ENCODE results near the gene ERC1.

ERC1 gene

DNA sequence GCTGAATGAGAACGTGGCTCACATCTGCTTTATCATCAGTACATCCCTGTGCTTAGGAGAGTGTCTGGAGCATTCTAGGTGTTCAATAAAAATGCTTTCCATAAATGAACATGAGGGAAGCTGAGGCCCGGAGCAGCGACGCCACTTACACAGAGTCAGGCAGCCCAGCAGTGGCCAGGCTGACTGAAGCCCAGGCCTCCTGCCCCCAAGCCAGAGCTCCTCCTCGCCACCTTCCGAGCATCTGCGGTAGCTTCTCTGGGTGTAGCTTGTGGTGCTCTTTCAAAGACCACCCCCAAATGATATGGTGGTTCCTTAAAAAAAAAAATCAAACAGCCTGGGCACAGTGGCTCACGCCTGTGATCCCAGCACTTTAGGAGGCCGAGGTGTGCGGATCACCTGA, 514.6 kb downstream of the ERC1 start:
- DNase-seq (ENCODE audit: low read depth, low spot score), result no peak

DNA sequence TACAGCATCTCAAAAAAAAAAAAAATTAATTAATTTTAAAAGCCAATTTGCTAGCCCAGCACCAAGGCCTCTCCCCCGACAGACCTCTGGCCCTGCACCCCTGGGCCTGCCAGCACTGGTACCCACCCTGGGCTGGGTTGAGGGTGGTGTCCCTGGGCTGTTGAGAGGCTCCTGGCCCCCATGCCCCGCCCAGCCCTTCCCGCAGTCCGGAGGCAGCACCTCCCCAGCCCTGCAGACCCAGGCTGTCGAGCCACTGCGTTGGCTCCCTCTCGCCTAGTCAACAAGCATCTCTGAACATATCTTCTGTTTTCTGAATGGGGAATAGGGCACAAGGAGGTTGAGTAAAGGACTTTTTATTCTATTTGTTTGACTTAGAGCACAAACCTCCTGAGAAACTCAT, 516.3 kb downstream of the ERC1 start:
- no peak for DNase-seq (ENCODE audit: low read depth, low spot score)

DNA sequence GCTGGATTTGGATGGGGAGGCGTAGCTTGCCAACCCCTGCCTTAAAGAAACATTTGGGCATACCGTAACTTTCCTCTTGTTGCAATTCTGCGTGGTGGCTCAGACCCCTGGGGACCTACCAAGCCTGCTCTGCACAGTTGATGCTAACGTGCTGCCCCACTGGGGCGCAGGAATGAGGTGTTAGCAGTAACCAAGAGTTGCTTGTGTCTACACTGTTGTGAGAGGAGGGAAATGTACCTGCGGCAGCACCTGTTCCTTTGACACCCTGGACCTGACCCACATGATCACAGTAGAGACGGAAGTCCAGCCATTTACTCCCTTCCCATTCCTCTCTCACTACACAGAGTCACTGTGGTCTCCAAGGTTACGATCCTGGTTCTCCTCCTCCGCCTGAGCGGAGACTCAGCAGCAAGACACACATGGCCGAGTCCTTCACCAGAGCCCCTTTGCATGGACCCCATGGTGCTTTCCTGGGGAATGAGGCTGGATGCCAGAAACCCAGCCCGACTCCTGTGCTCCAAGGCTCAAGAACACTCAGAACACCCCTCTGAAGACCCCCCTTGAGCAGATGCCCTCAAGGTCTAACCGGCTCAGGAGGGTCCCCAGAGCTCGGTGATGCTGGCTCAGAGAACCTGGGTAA, 518.5 kb downstream of the ERC1 start:
- no peak for DNase-seq (ENCODE audit: low read depth, low spot score)

DNA sequence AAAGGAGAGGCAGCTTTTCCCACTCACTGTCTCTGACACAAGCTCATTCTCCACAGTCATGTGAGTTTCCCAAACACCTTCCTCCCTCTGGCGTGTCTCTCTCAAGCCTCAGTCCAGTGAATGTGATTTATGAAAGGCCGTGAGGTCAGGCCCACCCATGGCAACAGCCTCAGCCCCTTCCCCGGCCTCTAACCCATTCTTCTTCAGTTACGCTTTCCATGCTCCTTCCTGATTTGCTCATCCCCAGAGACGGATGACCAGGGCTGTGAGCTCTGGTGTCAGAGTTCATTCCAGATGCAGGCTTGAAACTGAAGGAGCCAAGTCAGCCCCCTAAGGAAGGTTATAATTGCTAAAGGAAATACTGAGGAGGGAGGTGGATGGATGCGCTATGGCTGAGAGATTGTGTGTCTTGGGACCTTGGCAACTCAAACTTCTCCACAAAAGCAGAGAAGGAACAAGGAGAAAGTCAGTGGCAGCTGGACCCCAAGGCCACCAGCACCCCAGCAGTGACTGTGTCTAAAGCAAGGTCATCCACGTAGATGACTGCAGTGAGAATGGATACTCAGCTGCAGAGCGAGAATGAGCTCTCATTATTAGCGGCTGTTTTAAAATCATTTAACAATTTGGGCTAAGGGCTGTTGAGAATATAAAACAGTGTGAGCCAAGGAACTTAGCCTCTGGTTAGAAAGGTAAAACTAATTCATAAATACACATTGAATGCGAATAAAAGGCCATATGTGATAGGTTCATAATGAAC, 519.2 kb downstream of the ERC1 start:
- DNase-seq (ENCODE audit: low read depth, low spot score), result no peak

- no peak for DNase-seq (ENCODE audit: low read depth, low spot score)
Measured at GRCh38 chr12:1515010-1515409, 524.0 kb downstream of the ERC1 start.

- DNase-seq (ENCODE audit: low read depth, low spot score), result no peak
Measured at GRCh38 chr12:1515428-1515827, 524.4 kb downstream of the ERC1 start.

DNA sequence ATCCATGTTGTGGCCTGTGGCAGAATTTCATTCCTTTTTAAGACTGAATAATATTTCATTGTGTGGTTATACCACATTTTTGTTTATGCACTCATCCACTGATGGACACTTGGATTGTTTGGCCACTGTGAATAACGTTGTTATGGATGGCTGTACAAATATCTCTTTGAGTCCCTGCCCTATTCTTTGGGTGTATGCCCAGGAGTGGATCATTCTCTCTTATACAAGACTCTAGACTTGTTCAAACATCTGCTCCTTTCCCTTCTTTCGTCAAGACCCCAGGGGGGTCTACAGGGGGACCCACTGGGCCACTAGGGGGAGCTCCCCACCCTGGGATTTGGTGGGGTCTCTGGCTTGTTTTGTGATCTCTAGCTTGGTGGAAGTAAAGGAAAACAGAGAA, 526.0 kb downstream of the ERC1 start:
- DNase-seq (ENCODE audit: low read depth, low spot score), result no peak

GRCh38 chr12:1517734-1518525, 526.9 kb downstream of the ERC1 start:
- DNase-seq (ENCODE audit: low read depth, low spot score), result no peak

DNA sequence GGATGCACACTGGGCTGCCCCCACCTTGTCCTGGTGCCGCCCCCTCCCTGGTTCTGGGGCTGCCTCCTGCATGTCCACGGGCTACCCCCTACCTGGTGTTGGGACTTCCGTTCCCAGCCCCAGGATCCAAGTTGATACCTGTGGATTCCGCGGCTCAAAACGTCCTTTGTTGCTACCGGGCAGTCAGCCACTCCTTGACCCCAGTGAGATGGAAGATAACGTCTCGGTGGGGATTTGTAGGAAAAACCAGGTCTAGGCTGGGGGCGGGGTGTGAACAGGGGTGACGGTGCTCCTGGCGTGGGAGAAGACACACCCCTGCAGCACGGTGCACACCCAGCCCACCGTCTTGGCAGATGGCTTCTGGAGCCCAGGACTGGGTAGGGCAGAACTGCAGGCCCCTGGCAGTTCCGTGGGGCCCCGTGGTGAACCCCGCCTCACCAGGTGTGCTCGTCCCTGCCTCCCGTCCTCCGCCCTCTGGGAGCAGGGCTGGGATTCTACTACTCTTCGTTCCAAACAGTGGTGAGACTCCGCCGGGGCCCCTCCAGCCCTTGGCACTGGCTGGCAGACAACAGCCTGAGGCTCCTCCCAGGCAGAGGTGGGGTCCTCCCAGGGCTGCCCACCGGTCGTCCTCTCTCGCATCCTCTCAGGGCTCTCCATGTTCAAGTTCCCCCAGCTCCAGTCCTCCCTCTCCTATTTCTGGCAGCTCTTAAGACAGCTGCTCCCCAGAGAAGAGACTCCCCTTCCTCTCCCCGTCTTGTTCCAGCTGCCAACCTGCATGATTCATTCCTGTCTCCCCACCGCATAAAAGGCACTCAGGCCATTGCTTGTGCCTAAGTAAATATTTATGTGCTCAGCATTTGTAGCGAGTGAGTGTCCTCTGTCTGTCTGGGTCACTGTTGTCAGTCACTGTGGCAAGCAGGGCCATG, 527.8 kb downstream of the ERC1 start:
- DNase-seq (ENCODE audit: low read depth, low spot score), result no peak

GRCh38 chr12:1519642-1520041, 528.6 kb downstream of the ERC1 start:
- no peak for DNase-seq (ENCODE audit: low read depth, low spot score)

DNA sequence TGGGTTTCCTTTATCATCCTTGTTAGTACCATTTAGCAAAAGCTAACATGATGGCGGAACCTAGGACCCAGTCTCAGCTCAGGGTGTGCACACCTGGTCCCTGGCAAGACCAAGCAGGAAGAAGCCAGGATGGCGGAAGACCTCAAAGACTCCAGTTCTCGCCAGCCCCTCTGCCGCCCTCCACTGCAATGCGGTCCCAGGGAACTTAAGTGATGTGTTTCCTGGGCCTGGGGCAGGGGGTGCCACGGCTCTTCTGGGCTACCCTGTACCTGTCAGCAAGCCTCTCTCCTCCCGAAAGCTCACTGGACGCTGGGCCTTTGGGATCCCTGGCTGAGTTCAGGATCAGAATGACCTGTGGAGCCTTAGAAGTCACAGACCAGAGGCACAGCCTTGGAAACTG, 532.0 kb downstream of the ERC1 start:
- no peak for DNase-seq (ENCODE audit: low read depth, low spot score)

DNA sequence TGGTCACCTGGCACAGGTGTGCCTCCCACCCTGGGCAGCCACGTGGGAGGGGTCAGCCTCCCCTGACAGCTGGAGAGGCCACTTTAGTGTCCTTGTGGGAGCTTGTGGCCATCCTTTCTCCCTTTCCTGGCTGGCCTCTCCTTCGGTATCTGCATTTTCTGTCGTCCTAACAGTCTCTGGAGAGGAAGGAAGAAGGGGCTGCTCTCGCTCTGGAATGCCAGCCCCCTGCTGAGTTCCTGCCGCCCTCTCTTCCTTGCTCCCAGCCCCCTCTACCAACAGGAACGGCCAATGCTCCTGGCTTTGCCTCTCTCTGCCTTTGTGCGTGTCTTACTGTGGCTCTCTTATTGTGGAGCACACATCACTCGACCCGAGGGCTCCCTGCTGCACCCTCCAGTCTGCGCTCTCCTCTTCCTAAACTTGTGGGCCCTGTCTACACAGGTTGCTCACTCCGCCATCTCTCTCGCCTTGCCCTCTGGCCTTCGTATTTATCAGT, 532.6 kb downstream of the ERC1 start:
- DNase-seq (ENCODE audit: low read depth, low spot score), result no peak

DNA sequence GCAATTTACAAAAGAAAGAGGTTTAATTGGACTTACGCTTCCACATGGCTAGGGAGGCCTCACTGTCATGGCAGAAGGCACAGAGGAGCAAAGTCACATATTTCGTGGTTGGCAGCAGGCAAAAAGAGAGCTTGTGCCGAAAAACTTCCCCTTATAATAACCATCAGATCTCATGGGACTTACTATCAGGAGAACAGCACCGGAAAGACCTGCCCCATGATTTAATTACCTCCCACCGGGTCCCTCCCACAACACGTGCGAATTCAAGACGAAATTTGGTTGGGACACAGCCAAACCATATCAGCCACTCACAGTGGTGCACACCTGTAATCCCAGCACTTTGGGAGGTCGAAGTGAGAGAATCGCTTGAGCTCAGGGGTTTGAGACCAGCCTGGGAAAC, 534.8 kb downstream of the ERC1 start:
- no peak for DNase-seq (ENCODE audit: low read depth, low spot score)

- DNase-seq (ENCODE audit: low read depth, low spot score), result no peak
Measured at GRCh38 chr12:1527789-1528188, 536.8 kb downstream of the ERC1 start.

GRCh38 chr12:1528791-1529190, 537.8 kb downstream of the ERC1 start:
- DNase-seq (ENCODE audit: low read depth, low spot score), result no peak

DNA sequence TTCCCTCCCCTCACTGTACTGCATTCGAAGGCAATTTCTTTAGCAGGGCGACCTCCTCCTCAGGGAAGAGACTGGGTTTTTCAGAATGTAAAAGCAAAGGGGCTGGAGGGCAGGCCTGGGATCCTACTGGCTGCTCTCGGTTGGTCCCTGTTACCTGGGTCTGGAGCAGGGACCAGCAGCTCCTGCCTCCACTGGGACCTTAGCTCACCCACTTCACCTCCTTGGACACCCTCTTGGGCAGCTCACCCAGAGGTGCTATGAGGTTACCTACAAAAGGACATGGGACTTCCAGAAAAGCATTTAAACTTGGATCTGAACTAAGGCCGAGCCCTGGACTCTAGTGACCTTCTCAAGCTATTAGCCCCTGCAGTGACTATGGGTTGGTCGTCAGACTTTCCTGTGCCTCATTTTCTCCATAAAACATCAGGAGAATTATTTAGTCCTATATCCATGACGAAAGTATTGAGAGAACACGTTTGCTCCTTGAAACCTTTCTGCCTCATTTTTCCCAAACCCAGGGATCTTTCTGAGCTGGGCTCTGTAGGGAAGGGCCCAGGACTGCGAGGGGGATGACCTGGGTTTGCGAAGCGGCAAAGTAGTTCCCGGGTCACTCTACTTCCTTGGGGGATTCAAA, 538.3 kb downstream of the ERC1 start:
- no peak for DNase-seq (ENCODE audit: low read depth, low spot score)

DNA sequence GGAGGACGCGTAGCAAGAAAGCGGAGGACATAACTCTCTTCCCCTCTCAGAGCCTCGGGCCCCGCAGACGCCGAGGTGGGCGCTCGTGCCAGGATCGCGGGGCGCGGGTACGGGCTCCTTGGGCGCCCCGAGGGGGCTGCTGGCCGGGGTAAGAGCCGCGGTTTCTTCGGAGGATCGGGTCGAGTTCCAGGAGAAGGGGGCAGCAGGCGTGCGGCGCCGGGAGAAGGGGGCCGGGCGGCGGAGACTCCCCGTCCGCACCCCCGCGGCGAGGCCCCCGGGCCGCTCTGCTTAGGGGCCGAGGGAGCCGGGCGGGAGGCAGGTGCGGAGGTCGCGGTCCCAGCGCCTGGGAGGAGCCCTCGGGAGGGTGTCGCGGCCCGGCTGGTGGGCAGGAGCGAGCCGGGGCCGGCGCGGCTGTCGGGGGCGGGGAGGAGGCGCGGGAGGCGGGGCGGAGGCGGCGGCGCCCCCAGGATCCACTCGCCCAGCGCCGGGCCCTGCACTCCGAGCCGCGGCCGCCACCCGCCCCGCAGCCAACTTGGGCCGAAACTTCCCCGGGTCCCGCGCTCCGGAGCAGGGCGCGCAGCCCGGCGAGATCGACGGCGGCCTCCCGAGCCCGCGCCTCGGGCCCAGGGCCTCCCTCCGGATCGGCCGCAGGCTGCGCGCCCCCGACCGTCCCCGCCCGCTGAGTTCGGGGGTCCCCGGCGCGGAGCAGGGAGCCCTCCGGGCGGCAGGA, 539.0 kb downstream of the ERC1 start:
- no peak for DNase-seq (ENCODE audit: low read depth, low spot score)

- no peak for DNase-seq (ENCODE audit: low read depth, low spot score)
Measured at GRCh38 chr12:1530592-1531152, 539.6 kb downstream of the ERC1 start.

DNA sequence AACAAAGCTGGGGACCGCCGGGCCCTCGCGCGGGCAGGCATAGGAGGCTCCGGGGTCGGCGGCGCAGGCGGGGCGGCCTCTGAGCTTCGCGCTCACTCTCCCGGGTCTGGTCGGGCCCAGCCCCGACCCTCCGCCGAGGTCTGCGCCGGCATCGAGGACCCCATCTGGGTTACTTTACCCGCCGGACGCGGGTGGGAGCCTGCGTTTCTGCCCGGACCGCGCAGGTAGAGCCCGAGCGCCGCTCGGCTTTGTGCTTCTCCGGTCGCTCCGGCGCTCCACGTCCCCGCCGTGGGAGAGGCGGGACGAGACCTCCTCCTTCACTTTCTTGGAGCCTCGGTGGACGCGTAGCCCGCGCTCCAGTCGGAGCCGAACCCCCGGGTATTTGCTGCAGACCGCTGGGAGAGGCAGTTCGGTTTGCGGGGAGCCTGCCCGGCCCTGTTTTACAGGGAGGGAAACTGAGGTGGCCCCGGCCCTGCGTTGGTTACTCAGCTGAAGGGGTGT, 540.2 kb downstream of the ERC1 start:
- no peak for DNase-seq (ENCODE audit: low read depth, low spot score)

Data from activated CD4-positive, CD25-positive, alpha-beta regulatory T cell treated with anti-CD3 and anti-CD28 coated beads, Interleukin-2, amount 50 U/mL, for 16 hours (primary cell).